H1 (cell line): ENCODE results near the gene MAP7. TPM values are rescaled to one million over a fixed set of nuclear protein-coding genes. Genes with fewer than 3 reads are reported as not detected.

Experiments used
- EP300 ChIP-seq, 2 experiments: IDR thresholded peaks; 1 replicate in 1 of 2; 2 replicates in 1 of 2; pipeline ENCODE4 v1.6.1; 2011 to 2012; ENCODE audit warnings: low read depth in 2 of 2, low read length in 2 of 2, mild to moderate bottlenecking in 2 of 2, borderline replicate concordance in 1 of 2, inconsistent platforms in 1 of 2, moderate library complexity in 1 of 2
- GTF2F1 ChIP-seq: IDR thresholded peaks from 2 replicates; pipeline ENCODE4 v1.6.1; 2012; ENCODE audit warnings: low read depth, low read length, improper control_type of control experiment, borderline replicate concordance
- JUND ChIP-seq: IDR thresholded peaks from 2 replicates; pipeline ENCODE4 v1.6.1; 2011; ENCODE audit warnings: mild to moderate bottlenecking, improper control_type of control experiment, low read length
- MAFK ChIP-seq: IDR thresholded peaks from 2 replicates; pipeline ENCODE4 v1.6.1; 2012; ENCODE audit warnings: low read depth, mild to moderate bottlenecking, improper control_type of control experiment, low read length
- RXRA ChIP-seq: IDR thresholded peaks from 2 replicates; pipeline ENCODE4 v1.6.1; 2011; ENCODE audit warnings: low read depth, mild to moderate bottlenecking, low read length, moderate library complexity; ENCODE audit not compliant: insufficient read depth
- TAF1 ChIP-seq: IDR thresholded peaks from 2 replicates; pipeline ENCODE4 v1.6.1; 2011; ENCODE audit warnings: mild to moderate bottlenecking, low read depth, low read length
- polyA plus RNA-seq, 7 experiments: library from polyadenylated mRNA; depleted of rRNA in 3 of 7; stranded (reverse) in 5 of 7; unstranded in 2 of 7; fragments of >200 nt in 5 of 7; fragments of 200-250 nt in 2 of 7; gene quantifications; 1 replicate in 5 of 7; 2 replicates in 1 of 7; 4 replicates in 1 of 7; pipeline versions ENCODE4 v1.2.1 to v1.2.3, GENCODE V29; 2011 to 2013; ENCODE audit warnings: missing spikeins in 2 of 7, mixed read lengths in 2 of 7
- total RNA-seq: library from RNA; stranded (reverse); fragmentation: NEBNext Ultra II Directional; extraction: Animal tissue kit (Norgen Biotek cat#: 25700); gene quantifications from 2 replicates; pipeline ENCODE4 v1.2.1, GENCODE V29; 2021
- TF ChIP-seq, protein P1 (sequence below): fragments of 300-600 bp; sonication (generic); IDR thresholded peaks from 2 replicates; pipeline ENCODE4 v1.7.1; 2012; ENCODE audit warnings: low read length, moderate library complexity, mild to moderate bottlenecking, inconsistent platforms; ENCODE audit not compliant: insufficient replicate concordance
- TF ChIP-seq, protein P2 (sequence below): IDR thresholded peaks from 2 replicates; pipeline ENCODE4 v1.6.1; 2011; ENCODE audit warnings: low read depth, mild to moderate bottlenecking, low read length; ENCODE audit not compliant: insufficient read depth

Gene MAP7
- total and polyA plus RNA-seq, 2 of the 8 experiments (the other 6 are each of a cell fraction or from before 2014, with no cell fraction given) = 13.5 to 66.9 TPM

DNA sequence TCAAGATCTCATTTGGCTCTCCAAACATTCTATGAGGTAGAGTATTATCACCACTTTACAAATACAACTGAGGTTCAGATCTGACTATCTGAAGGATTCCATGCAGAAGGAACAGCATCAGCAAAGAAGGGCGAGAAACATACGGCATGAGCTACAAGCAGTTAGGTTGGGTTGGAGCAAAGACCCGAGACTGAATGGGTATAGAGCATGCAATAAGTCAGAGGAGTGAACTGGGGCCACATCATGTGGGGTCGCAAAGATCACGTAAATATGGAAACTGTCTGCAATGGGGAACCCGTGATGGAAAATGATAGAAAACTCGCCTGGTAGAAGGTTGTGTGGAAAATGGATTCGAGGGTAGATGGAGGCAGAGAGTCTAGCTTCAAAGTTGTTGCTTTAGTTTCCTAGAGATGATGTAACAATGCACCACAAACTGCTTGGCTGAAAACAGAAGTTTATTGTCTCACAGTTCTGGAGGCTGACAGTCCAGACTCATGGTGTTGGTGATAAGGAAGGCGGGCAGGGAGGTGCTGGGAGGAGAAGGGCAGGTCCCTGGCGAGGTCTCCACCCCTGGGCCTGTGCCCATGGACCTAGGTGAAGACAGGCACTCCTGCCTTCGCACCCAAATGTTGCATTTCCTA, 216.3 kb downstream of the MAP7 start (continued):
- TF ChIP-seq GTF2F1 (no peak), MAFK (no peak), JUND (no peak), TAF1 (no peak), RXRA (no peak), EP300 (IDR thresholded peaks at IDR 0.05; ENCODE audit: borderline replicate concordance in 1 of 2, low read depth in 2 of 2, low read length in 2 of 2) (no peak)
- TF ChIP-seq, protein P1, sequence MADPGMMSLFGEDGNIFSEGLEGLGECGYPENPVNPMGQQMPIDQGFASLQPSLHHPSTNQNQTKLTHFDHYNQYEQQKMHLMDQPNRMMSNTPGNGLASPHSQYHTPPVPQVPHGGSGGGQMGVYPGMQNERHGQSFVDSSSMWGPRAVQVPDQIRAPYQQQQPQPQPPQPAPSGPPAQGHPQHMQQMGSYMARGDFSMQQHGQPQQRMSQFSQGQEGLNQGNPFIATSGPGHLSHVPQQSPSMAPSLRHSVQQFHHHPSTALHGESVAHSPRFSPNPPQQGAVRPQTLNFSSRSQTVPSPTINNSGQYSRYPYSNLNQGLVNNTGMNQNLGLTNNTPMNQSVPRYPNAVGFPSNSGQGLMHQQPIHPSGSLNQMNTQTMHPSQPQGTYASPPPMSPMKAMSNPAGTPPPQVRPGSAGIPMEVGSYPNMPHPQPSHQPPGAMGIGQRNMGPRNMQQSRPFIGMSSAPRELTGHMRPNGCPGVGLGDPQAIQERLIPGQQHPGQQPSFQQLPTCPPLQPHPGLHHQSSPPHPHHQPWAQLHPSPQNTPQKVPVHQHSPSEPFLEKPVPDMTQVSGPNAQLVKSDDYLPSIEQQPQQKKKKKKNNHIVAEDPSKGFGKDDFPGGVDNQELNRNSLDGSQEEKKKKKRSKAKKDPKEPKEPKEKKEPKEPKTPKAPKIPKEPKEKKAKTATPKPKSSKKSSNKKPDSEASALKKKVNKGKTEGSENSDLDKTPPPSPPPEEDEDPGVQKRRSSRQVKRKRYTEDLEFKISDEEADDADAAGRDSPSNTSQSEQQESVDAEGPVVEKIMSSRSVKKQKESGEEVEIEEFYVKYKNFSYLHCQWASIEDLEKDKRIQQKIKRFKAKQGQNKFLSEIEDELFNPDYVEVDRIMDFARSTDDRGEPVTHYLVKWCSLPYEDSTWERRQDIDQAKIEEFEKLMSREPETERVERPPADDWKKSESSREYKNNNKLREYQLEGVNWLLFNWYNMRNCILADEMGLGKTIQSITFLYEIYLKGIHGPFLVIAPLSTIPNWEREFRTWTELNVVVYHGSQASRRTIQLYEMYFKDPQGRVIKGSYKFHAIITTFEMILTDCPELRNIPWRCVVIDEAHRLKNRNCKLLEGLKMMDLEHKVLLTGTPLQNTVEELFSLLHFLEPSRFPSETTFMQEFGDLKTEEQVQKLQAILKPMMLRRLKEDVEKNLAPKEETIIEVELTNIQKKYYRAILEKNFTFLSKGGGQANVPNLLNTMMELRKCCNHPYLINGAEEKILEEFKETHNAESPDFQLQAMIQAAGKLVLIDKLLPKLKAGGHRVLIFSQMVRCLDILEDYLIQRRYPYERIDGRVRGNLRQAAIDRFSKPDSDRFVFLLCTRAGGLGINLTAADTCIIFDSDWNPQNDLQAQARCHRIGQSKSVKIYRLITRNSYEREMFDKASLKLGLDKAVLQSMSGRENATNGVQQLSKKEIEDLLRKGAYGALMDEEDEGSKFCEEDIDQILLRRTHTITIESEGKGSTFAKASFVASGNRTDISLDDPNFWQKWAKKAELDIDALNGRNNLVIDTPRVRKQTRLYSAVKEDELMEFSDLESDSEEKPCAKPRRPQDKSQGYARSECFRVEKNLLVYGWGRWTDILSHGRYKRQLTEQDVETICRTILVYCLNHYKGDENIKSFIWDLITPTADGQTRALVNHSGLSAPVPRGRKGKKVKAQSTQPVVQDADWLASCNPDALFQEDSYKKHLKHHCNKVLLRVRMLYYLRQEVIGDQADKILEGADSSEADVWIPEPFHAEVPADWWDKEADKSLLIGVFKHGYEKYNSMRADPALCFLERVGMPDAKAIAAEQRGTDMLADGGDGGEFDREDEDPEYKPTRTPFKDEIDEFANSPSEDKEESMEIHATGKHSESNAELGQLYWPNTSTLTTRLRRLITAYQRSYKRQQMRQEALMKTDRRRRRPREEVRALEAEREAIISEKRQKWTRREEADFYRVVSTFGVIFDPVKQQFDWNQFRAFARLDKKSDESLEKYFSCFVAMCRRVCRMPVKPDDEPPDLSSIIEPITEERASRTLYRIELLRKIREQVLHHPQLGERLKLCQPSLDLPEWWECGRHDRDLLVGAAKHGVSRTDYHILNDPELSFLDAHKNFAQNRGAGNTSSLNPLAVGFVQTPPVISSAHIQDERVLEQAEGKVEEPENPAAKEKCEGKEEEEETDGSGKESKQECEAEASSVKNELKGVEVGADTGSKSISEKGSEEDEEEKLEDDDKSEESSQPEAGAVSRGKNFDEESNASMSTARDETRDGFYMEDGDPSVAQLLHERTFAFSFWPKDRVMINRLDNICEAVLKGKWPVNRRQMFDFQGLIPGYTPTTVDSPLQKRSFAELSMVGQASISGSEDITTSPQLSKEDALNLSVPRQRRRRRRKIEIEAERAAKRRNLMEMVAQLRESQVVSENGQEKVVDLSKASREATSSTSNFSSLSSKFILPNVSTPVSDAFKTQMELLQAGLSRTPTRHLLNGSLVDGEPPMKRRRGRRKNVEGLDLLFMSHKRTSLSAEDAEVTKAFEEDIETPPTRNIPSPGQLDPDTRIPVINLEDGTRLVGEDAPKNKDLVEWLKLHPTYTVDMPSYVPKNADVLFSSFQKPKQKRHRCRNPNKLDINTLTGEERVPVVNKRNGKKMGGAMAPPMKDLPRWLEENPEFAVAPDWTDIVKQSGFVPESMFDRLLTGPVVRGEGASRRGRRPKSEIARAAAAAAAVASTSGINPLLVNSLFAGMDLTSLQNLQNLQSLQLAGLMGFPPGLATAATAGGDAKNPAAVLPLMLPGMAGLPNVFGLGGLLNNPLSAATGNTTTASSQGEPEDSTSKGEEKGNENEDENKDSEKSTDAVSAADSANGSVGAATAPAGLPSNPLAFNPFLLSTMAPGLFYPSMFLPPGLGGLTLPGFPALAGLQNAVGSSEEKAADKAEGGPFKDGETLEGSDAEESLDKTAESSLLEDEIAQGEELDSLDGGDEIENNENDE = no peak
- TF ChIP-seq, protein P2, sequence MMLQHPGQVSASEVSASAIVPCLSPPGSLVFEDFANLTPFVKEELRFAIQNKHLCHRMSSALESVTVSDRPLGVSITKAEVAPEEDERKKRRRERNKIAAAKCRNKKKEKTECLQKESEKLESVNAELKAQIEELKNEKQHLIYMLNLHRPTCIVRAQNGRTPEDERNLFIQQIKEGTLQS = no peak
